Measurements from ENCODE around the gene FETUB.

Gene FETUB

DNA sequence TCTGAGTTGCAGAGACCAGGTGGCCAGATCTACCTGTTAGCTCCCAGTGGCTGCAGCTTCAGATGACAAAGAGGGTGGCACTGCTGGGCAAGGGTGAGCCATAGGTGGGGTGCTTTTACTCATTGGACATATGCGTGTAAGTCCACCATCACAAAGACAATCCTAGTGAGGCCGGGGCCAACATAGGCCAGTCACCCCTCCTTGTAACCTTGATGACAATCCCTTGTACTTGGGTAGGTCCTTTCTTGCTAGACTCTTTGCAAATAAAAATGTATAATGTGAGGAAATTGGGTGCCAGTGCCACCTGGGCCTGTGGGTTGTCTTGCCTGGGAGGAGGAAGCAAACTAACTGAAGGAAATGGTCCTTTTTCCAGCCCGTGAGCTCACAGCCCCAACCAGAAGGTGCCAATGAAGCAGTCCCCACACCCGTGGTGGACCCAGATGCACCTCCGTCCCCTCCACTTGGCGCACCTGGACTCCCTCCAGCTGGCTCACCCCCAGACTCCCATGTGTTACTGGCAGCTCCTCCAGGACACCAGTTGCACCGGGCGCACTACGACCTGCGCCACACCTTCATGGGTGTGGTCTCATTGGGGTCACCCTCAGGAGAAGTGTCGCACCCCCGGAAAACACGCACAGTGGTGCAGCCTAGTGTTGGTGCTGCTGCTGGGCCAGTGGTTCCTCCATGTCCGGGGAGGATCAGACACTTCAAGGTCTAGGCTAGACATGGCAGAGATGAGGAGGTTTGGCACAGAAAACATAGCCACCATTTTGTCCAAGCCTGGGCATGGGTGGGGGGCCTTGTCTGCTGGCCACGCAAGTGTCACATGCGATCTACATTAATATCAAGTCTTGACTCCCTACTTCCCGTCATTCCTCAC is 19.7 kb upstream of the FETUB start:
- no peak for TF ChIP-seq CTCF (conservative IDR thresholded peaks at IDR 0.05; ENCODE audit: low read depth, low read length)
- DNase-seq (ENCODE audit: low read depth) = no peak

GRCh38 chr3:186621894-186622650 is 18.1 kb upstream of the FETUB start:
- no peak for DNase-seq (ENCODE audit: low read depth)
- no peak overlapping the region for H3K4me3 ChIP-seq (ENCODE audit: low read length)
- TF ChIP-seq CTCF (conservative IDR thresholded peaks at IDR 0.05; ENCODE audit: low read depth, low read length) = no peak

More for the DNA sequence above, 19.7 kb upstream of the FETUB start:
- no peak overlapping the region for H3K4me3 ChIP-seq (ENCODE audit: low read length)

GRCh38 chr3:186622651-186623310 is 17.4 kb upstream of the FETUB start:
- TF ChIP-seq CTCF (conservative IDR thresholded peaks at IDR 0.05; ENCODE audit: low read depth, low read length) = no peak
- H3K4me3 ChIP-seq (ENCODE audit: low read length) = no peak overlapping the region
- no peak for DNase-seq (ENCODE audit: low read depth)

GRCh38 chr3:186624598-186624997 is 15.6 kb upstream of the FETUB start:
- no peak for DNase-seq (ENCODE audit: low read depth)
- no peak for TF ChIP-seq CTCF (conservative IDR thresholded peaks at IDR 0.05; ENCODE audit: low read depth, low read length)
- no peak overlapping the region for H3K4me3 ChIP-seq (ENCODE audit: low read length)

DNA sequence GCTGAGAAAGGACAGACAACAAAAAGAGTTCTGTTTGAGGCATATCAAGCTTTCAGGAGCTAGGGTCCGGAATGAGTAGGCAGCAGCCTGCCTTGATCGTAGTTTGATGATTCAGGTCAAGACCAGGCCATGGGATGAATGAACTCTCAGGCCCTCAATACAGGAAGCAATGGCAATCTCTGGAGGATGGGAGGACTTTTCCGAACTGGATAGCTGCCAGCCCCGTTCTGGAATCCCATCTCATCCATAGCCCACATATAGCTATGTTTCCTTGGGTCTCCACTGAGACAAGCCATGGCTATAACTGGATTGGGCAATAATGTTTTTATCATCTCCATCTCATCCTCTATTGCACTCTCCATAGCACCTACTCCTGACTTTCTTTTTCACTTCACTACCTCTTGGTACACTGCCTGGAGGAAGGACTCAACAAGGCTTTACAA is 14.6 kb upstream of the FETUB start:
- DNase-seq (ENCODE audit: low read depth) = no peak
- no peak for TF ChIP-seq CTCF (conservative IDR thresholded peaks at IDR 0.05; ENCODE audit: low read depth, low read length)
- no peak overlapping the region for H3K4me3 ChIP-seq (ENCODE audit: low read length)

- no peak overlapping the region for H3K4me3 ChIP-seq (ENCODE audit: low read length)
- DNase-seq (ENCODE audit: low read depth) = no peak
- TF ChIP-seq CTCF (conservative IDR thresholded peaks at IDR 0.05; ENCODE audit: low read depth, low read length) = no peak
Measured at GRCh38 chr3:186626254-186626847, 13.8 kb upstream of the FETUB start.
